A673 (cell line): ENCODE data around the gene RMP24.

Experiments
- BruUV-seq: library from RNA; stranded (reverse); fragments of 400-500 nt; replicated peaks from 2 replicates; lab custom pipeline; 2021; lab: Mats Ljungman, UMichigan
- CTCF ChIA-PET: fragments of 300-600 bp; sonication (Branson Sonifier 250); formaldehyde crosslinking; loops from one replicate; lab custom pipeline; 2022; ENCODE audit warnings: antibody characterized with exemption; lab: Charles Lee
- POLR2A ChIA-PET: fragments of 300-600 bp; sonication (Branson Sonifier 250); formaldehyde crosslinking; loops from one replicate; lab custom pipeline; 2022; ENCODE audit warnings: antibody characterized with exemption; ENCODE audit not compliant: low non-redundant PET; lab: Charles Lee
- DNase-seq: peaks from one replicate; pipeline ENCODE4 v3.0.0-alpha.2; 2015; ENCODE audit warnings: low spot score
- H3K27ac ChIP-seq: fragments of 200-600 bp; sonication (generic); 2 replicates; pipeline ENCODE4 v1.5.1; 2016; ENCODE audit warnings: mixed run types, low read depth, mild to moderate bottlenecking, mixed read lengths, antibody characterized with exemption, low read length; ENCODE audit not compliant: poor library complexity, severe bottlenecking
- H3K27me3 ChIP-seq: fragments of 200-600 bp; sonication (generic); replicated peaks from 2 replicates; pipeline ENCODE4 v1.6.1; 2017; ENCODE audit warnings: mixed run types, low read depth, mild to moderate bottlenecking, mixed read lengths, antibody characterized with exemption, low read length; ENCODE audit not compliant: insufficient read depth, poor library complexity
- H3K36me3 ChIP-seq: fragments of 200-600 bp; sonication (generic); 2 replicates; pipeline ENCODE4 v1.6.1; 2016; ENCODE audit warnings: mixed run types, mild to moderate bottlenecking, mixed read lengths, antibody characterized with exemption, low read length; ENCODE audit not compliant: insufficient read depth, poor library complexity, severe bottlenecking
- H3K4me1 ChIP-seq: fragments of 200-600 bp; sonication (generic); 2 replicates; pipeline ENCODE4 v1.6.1; 2017; ENCODE audit warnings: mixed run types, mild to moderate bottlenecking, mixed read lengths, antibody characterized with exemption, low read length; ENCODE audit not compliant: insufficient read depth, poor library complexity, severe bottlenecking
- H3K4me3 ChIP-seq: fragments of 200-600 bp; sonication (generic); 2 replicates; pipeline ENCODE4 v1.5.1; 2016; ENCODE audit warnings: low read depth, mixed run types, mild to moderate bottlenecking, mixed read lengths, low read length; ENCODE audit not compliant: poor library complexity, severe bottlenecking
- H3K9me3 ChIP-seq: fragments of 200-600 bp; sonication (generic); 2 replicates; pipeline ENCODE4 v1.6.1; 2016; ENCODE audit warnings: mixed run types, low read depth, mild to moderate bottlenecking, mixed read lengths, antibody characterized with exemption, low read length; ENCODE audit not compliant: poor library complexity, severe bottlenecking
- EZH2 ChIP-seq: fragments of 200-600 bp; sonication (generic); IDR thresholded peaks from 2 replicates; pipeline ENCODE4 v1.6.1; 2017; ENCODE audit warnings: borderline replicate concordance, low read depth, mild to moderate bottlenecking, mixed read lengths, antibody characterized with exemption, low read length; ENCODE audit not compliant: poor library complexity, severe bottlenecking
- intact Hi-C: fragments of 100-400 bp; cut with micrococcal nuclease; formaldehyde crosslinking; loops from one replicate; pipeline ENCODE4 v1.10.0; 2022; ENCODE audit not compliant: unreplicated experiment
- TF ChIP-seq, protein P1 (sequence below): fragments of 300-800, 200-600 bp; sonication (generic); conservative IDR thresholded peaks from 2 replicates; pipeline ENCODE4 v1.5.1; 2017; ENCODE audit warnings: low read depth, mild to moderate bottlenecking, antibody characterized with exemption, low read length, moderate library complexity, mixed read lengths

The RMP24 gene

DNA sequence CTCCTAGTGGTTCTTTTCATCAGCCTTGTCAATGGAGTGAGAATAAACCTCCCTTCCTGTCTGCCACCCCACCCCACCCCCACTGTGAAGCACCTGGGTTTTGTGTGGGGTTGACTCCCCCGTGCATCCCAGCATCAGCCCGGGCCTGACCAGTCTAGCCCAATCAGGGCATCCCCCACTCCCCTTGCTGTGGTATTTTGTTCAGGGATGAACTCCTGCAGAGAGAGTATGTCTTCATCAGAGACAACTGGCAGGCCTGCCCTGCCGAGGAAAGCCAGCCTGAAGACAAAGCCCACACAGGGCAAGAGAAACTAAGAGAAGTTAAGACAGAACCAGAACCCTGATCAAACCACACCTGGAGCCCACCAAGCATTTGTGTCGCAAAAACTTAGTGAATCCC is 36.7 kb upstream of the RMP24 start:
- no TSS peak for BruUV-seq
- Histone ChIP-seq H3K27me3 (no peaks in the 10 kb centered on the region), H3K9me3 (no peaks in the 10 kb centered on the region), H3K4me1 (no peaks in the 10 kb centered on the region), H3K4me3 (no peak overlapping the region), H3K27ac (no peak overlapping the region), H3K36me3 (no peaks in the 10 kb centered on the region)
- TF ChIP-seq, protein P1, sequence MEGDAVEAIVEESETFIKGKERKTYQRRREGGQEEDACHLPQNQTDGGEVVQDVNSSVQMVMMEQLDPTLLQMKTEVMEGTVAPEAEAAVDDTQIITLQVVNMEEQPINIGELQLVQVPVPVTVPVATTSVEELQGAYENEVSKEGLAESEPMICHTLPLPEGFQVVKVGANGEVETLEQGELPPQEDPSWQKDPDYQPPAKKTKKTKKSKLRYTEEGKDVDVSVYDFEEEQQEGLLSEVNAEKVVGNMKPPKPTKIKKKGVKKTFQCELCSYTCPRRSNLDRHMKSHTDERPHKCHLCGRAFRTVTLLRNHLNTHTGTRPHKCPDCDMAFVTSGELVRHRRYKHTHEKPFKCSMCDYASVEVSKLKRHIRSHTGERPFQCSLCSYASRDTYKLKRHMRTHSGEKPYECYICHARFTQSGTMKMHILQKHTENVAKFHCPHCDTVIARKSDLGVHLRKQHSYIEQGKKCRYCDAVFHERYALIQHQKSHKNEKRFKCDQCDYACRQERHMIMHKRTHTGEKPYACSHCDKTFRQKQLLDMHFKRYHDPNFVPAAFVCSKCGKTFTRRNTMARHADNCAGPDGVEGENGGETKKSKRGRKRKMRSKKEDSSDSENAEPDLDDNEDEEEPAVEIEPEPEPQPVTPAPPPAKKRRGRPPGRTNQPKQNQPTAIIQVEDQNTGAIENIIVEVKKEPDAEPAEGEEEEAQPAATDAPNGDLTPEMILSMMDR = no peak
- TF ChIP-seq EZH2 = no peak
- ChIA-PET CTCF (no interaction called here), POLR2A (no interaction called here)
- DNase-seq = no peak
- intact Hi-C loops = no loop called here

DNA sequence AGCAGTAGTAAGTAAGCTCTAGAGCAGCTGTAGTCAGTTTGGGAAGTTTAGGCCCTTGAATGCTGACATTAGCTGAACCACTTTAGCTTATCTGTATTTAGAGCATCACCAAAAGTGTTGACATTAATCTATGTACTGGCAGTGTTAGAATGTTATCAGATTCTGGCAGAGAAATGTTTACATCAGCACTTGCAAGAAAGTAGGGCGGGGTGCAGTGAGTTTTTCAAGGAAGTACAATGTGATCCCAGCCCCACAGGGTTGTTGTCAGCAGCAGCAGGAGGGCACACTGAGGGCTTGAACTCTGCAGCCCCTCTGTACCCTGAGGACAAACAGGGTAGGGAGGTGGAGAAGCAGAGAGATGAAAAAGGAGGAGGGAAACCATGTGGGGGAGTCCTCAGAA is 35.5 kb upstream of the RMP24 start:
- no peak overlapping the region for H3K27ac ChIP-seq
- ChIA-PET CTCF (no interaction called here), POLR2A (no interaction called here)
- TF ChIP-seq, protein P1 = no peak
- TF ChIP-seq EZH2 = no peak
- no peaks in the 10 kb centered on the region for H3K36me3 ChIP-seq
- H3K9me3 ChIP-seq = no peaks in the 10 kb centered on the region
- BruUV-seq = no TSS peak
- no peaks in the 10 kb centered on the region for H3K4me1 ChIP-seq
- H3K4me3 ChIP-seq = no peak overlapping the region
- DNase-seq = no peak
- intact Hi-C loops = no loop called here
- H3K27me3 ChIP-seq = no peaks in the 10 kb centered on the region

DNA sequence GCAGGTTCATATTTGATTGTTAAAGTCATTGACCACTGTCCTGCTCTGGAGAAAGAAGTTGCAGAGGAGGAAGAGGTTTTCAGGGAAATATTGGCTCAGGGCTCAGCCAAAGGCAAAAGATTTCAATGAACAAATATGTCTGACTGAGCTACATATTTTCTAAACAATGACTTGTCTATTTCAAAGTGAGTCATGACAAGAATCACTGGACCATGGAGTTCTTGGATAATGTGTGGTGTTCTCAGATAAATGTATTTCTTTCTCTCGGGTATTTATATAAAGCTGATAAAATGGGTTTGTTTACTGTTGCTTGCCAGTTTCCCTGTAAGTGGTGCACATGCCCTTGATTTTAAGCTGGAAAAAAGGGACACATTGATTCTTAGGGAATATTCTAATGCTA is 34.3 kb upstream of the RMP24 start:
- TF ChIP-seq, protein P1 = no peak
- TF ChIP-seq EZH2 = no peak
- Histone ChIP-seq H3K4me3 (no peak overlapping the region), H3K36me3 (no peaks in the 10 kb centered on the region), H3K27me3 (no peaks in the 10 kb centered on the region), H3K4me1 (no peaks in the 10 kb centered on the region), H3K9me3 (no peaks in the 10 kb centered on the region), H3K27ac (no peak overlapping the region)
- ChIA-PET CTCF (no interaction called here), POLR2A (no interaction called here)
- intact Hi-C loops = no loop called here
- no TSS peak for BruUV-seq
- DNase-seq = no peak
